GM21360 (cell line): ENCODE results near the gene SYT2.
"Not testable (repeated sequence)": the region's sequence is repeated elsewhere in the genome, so short reads cannot be mapped to it uniquely, and the experiment has no call there.

Experiments
- ATAC-seq: cut with Tn5 transposase; IDR thresholded peaks from one replicate; pipeline ENCODE4 v1.9.1; 2021; ENCODE audit warnings: mild to moderate bottlenecking, moderate library complexity; ENCODE audit not compliant: unreplicated experiment

The SYT2 gene

GRCh38 chr1:202578001-202578504, 132.2 kb downstream of the SYT2 start:
- ATAC-seq = no peak

- no peak for ATAC-seq
Observed at GRCh38 chr1:202577381-202577780, 132.9 kb downstream of the SYT2 start.

GRCh38 chr1:202576816-202577215, 133.4 kb downstream of the SYT2 start:
- no peak for ATAC-seq

- no peak for ATAC-seq
Observed at GRCh38 chr1:202575918-202576653, 134.2 kb downstream of the SYT2 start.

- no peak for ATAC-seq
Observed at GRCh38 chr1:202572867-202573266, 137.4 kb downstream of the SYT2 start.

GRCh38 chr1:202571719-202572339, 138.4 kb downstream of the SYT2 start:
- ATAC-seq = no peak

GRCh38 chr1:202569393-202570322, 140.6 kb downstream of the SYT2 start:
- no peak for ATAC-seq

- no peak for ATAC-seq
Observed at GRCh38 chr1:202568826-202569225, 141.4 kb downstream of the SYT2 start.

- ATAC-seq = no peak
Observed at GRCh38 chr1:202568410-202568809, 141.8 kb downstream of the SYT2 start.

GRCh38 chr1:202567738-202568137, 142.5 kb downstream of the SYT2 start:
- no peak for ATAC-seq

- no peak for ATAC-seq
Observed at GRCh38 chr1:202565890-202566602, 144.2 kb downstream of the SYT2 start.

- ATAC-seq = no peak
Observed at GRCh38 chr1:202564958-202565495, 145.2 kb downstream of the SYT2 start.

- ATAC-seq = no peak
Observed at GRCh38 chr1:202563818-202564217, 146.4 kb downstream of the SYT2 start.

GRCh38 chr1:202562444-202563060, 147.7 kb downstream of the SYT2 start:
- no peak for ATAC-seq

- ATAC-seq = no peak
Observed at GRCh38 chr1:202561726-202562443, 148.4 kb downstream of the SYT2 start.

GRCh38 chr1:202561240-202561639, 149.0 kb downstream of the SYT2 start:
- ATAC-seq = no peak

- ATAC-seq = not testable (repeated sequence)
Observed at GRCh38 chr1:202557662-202558061, 152.6 kb downstream of the SYT2 start.

GRCh38 chr1:202556037-202556436, 154.2 kb downstream of the SYT2 start:
- not testable (repeated sequence) for ATAC-seq

GRCh38 chr1:202554619-202555018, 155.6 kb downstream of the SYT2 start:
- not testable (repeated sequence) for ATAC-seq
